GM18870 (cell line): ENCODE data around the gene TEDDM1.
"Not testable (repeated sequence)": the region's sequence is repeated elsewhere in the genome, so short reads cannot be mapped to it uniquely, and the experiment has no call there.

Source experiments
- ATAC-seq: cut with Tn5 transposase; IDR thresholded peaks from one replicate; pipeline ENCODE4 v1.9.1; 2021; ENCODE audit warnings: moderate library complexity; ENCODE audit not compliant: unreplicated experiment

The TEDDM1 gene, protein sequence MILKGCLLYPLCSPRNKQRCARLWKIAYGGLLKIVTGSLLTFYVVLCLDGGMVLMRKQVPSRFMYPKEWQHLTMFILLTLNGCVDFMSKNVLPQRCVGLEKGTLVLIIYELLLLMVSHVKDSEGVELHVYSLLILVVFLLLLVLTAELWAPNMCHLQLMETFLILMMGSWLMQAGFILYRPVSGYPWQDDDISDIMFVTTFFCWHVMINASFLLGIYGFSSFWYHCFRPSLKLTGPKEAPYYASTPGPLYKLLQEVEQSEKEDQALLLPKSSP

DNA sequence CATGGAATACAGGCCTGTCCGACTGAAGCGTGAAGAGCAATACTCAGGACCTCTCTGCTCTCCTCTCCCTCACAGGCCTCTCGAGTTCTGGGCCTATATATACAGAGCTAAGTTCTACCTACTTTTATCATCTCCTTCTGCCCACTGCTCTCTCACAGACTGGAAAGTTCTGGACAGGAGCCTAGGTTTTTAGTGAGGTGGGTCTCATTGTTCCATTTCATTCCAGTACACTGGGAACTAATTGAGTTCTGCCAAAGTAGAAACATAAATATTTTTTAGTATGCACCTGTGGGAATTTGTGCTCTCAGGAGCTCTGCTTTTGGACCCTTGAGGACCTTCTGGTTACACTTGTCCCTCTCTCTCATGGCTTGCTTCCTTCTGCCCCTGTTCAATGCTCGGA is at the start of gene TEDDM1:
Gene TEDDM1, minus strand, starts transcription at position 101 of the 400 bp plus-strand sequence. CDS start 182 bp downstream, outside the sequence.
- ATAC-seq, result no peak

DNA sequence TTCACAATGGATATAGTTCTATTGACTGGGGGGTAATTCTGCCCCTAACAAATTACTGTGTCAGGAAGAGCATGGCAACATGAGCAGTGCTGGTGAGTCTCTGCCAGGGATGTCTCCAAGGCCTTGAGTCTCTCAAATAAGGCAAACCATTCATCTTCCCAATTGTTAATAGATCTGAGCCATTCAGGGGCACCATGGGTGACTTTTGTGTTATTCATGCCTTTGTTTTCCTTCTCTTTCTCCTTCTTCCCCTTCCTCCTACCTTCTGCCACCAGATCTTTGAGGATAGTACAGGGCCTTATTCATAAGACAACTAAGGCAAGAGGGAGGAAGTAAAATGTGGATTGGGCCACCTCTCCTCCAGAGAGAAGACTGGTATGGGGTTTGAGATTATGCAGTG is 49.6 kb upstream of the TEDDM1 start, which contains the start of gene RGSL1:
Gene RGSL1, plus strand, starts transcription at position 60 of the 400 bp plus-strand sequence. Its CDS starts 20 bp downstream, at position 80.
- ATAC-seq, result no peak

DNA sequence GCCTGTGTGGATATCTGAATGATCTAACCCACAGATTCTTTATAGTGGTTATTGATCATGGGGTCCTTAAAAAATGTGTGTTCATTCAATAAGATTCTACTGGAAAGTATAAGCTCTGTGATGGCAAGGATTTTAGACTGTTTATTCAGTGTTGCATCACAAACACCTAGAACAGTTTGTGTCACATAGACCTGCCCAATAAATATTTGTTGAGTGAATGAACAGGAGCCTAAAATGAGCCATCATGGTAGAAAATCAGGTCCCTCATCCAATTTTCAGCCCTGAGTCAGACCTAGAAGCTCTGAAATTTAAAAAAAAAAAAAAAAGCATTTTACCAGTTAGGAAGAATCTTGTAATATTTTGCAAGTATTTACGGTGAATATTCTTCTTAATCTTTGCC is 47.2 kb upstream of the TEDDM1 start:
- no peak for ATAC-seq

DNA sequence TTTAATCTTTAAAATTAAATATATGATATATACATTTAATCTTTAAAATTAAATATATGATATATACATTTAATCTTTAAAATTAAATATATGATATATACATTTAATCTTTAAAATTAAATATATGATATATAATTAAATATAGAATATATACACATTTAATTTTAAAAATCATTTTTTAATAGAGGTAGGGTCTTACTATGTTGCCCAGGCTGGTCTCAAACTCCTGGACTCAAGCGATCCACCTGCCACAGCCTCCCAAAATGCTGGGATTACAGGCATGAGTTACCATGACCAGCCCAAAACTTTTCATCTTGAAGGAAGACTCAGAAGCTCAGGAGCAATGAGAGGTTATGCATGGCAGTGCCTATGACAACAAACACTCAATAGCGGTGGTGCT is 46.7 kb upstream of the TEDDM1 start:
- ATAC-seq, result not testable (repeated sequence)

DNA sequence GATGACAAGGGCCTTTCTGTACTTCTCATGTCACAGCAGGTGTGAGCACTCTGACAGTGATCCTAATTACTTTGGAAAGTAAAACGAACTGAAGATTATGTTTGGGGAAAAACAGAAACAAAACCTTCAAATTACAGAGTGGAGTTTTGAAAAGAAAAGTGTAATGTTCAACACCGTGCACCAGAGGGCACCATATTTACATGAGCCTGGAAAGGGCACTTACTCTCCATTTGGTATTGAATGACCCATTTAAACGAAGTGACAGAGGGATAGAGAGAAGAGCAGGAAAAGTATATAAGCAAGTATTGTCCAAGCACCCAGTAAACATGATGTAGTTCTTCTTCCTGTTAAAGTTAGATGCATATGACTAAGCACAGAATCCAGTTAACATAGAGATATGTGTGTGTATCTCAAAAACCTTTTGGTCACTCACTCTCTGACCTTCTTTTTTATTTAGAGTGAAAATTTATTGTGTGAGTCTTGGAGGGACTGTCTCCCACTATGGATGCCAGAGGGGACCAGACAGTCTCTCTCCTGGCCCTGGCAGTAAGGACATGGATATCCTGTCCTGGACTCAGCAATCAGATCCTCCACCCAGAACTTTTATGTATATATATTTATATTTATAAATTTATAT is 45.7 kb upstream of the TEDDM1 start:
- peak; percentile 53 for ATAC-seq

DNA sequence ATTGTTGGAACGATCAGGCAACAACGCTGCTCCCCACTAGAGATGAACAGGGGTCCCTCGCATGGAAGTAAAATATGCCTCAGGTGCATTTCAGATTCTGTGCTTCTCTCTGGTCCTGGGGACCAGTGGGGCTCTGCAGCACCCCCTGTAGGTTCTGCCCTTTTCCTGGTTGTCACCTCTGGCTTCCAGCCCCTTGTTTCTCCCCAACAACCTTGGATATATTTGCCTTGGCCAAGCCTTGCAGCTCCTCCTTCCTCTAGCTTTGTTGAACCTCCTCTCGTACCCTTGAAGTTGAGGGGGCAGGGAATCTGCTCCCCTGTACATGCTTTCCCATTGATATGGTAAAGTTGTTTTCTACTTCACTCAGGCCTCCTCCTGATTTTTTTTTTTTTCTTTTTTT is 44.0 kb upstream of the TEDDM1 start:
- ATAC-seq, result no peak

DNA sequence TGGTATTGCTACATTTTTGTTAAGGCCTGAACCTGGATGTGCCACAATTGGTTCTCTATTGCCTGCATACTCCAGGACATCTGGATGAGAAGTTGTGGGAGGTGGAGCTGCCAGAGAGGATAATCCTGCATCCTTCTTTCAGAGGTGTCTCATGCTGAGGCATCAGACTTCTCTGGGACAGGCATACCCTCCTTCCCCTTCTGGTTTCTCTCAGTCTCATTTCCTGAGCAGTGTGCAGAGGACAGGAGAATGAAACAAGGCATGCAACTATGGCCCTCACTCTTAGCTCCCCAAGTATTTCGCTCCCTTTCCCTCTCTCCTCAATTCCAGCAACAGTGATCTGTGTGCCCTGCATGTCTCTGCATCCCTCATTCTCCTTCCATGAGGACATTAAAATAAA is 41.9 kb upstream of the TEDDM1 start:
- no peak for ATAC-seq

DNA sequence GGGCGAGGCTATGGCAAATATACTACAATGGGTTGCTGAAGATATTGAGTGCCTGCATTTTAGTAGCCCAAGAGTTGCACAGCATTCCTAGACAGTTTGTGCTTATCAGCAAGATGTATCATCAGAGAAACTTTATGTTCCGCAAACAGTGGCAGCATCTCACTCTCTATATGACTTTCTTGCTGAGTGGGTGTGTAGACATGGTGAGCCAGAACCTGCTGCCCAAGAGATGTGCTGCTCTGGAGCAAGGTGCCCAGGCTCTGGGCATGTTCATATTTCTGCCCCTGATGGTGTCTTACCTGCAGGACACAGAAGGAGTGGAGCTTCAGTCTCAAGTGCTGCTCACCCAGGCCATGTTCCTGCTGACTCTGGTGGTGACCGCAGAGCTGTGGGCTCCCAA is 41.3 kb upstream of the TEDDM1 start:
- ATAC-seq, result no peak

DNA sequence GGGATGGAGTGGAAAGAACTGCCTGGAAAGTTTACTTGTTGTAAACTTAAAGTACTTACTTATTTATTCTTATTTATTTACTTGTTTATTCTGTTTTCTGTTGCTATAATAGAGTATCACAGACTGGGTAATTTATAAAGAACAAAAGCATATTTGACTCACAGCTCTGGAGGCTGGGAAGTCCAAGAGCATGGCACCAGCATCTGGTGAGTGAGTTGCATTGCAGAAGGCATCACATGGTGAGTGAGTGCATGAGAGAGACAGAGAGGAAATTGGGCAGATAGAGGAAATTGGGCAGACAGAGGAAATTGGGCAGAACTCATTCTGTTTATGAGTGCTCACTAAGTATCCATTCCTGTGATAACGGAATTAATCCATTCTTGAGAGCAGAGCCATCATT is 37.9 kb upstream of the TEDDM1 start:
- ATAC-seq, result no peak

DNA sequence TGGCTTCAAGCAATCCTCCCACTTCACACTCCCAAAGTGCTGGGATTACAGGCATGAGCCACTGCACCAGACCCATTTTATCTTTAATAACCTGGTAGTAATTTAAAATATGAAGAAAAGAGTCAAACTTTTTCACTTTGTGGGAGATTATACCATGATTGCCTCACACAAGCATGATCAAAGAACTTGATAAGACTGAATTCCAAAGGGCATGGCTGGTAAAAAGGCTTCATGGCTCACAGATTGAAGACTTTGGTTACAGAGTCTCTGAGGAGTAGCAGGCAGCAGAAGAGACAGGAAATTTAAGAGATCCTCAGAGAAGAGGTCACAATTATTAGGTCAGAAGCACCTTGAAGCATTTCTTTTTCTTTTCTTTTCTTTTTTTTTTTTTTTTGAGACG is 33.1 kb upstream of the TEDDM1 start:
- no peak for ATAC-seq

DNA sequence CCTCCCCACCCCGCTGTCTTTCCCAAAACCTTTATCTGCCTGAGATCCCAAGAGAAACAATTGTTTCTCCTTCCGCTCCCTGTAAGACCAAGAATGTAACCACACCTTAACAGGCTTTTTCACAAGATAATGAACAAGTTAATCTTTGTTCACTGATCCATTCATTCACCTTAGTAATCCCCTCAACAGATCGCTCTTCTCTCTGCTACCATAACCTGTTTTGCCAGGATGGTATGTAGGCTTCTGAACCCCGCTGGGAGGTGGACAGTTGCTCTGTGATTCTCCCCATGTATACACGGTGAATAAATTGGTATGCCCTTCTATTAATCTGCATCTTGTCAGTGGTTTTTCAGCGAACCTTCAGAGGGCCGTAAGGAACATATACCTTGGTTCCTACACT is 30.8 kb upstream of the TEDDM1 start:
- no peak for ATAC-seq

DNA sequence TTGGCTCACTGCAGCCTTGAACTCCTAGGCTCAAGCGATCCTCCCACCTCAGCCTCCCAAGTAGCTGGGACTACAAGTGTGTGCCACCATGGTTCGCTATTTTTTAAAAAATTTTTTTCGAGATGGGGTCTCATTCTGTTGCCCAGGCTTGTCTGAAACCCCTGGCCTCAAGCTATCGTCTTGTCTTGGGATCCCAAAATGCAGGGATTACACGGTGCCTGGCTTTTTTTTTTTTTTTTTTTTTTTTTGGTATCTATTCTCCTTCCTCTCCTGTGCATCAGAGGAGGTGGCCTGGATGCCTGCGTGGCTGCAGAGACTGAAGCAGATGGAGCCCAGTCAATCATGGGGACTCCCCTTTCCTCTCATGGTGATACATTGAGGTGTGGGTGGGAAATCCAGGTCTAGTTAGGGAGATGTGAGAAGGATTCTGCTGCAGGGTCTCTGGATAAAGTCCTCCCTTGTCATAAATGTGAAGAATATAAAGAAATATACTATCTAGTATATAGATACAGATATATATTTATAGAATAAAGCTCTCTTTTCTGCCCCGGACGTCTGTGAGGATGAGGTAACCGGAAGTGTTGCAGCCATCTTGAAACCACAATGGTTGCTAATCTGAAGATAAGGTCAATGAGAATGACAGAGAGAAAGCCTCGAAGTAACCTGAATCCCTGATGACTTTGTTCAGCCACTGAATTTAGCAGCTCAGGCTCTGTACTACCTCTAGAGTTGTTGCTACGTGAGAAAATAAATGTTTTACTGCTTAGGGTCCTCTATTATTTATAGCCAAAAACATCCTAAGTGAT is 30.0 kb upstream of the TEDDM1 start:
- ATAC-seq, result no peak

DNA sequence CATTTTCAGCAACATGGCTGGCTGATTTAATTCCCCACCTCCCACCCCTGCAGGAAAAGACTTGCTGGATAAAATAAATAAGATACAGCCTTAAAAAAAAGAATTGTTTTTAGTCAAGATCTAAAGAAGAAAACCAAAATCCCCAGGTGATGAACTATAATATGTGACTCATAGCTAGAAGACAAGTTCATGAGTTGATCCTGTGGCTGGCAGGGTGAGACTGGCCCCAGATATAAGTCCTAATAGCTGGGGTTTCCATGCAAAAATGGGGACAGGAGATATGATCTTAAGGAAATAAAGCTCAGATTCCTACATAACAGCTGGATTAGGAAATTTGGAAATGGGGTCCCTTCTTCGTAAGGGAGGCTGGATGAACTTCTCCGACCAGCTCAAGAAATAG is 27.6 kb upstream of the TEDDM1 start:
- no peak for ATAC-seq

DNA sequence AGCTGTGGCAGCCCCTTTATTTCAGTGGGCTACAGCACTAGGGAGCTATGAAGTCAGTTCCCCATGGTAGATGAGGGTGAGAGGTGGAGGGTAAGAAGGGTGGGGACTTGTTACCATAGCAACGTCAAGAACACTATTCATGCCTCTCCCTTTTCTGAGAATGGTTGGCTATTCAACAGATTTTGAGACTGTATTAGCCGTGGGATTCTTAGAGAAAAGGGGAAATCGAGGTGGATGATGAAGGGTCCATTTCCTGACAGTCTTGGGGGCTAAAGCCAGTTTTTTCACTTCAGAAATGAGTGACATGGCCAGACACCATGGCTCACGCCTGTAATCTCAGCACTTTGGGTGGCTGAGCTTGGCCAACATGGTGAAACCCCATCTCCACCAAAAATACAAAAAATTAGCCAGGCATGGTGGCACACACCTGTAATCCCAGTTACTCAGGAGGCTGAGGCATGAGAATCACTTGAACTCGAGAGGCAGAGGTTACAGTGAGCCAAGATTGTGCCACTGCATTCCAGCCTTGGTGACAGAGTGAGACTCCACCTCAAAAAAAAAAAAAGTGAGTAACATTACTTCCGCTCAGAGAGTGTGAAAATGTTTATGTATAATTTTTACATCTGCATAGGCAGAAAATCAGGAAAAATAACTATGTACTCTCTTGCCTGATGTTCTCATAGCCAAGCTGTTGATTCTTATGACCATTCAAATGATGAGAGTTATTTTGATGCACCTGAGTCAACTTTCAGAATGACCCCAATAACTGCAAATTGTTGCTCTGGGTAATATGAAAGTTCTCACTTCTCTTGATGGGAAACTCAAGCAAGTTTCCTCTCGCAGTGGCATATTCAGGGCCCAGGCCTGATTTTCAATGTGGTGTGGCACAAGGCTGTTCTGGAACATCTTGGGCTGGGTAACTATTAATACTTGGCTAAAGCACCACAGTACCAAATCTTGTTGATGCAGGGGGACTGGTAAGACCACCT is 26.3 kb upstream of the TEDDM1 start:
- peak; percentile 74 for ATAC-seq

DNA sequence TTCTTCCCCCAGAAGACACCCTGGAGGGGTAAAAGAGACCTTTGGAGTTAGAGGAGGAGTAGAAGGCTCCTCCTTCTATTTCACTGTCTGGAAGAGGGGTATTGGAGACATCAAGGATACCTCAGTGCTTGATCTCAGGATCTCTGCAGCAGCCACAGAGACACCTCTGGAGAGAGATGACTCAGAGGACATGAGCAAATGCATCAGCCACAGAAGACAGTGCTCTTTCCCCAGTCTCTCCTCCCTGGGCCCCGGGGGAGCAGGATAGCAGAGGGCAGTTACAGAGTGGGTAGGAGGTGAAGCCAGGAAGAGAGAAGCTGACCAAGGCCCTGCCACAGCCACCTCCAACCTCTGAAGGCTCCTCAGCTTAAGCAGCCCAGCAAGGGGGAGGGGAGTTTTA is 15.3 kb upstream of the TEDDM1 start:
- no peak for ATAC-seq

DNA sequence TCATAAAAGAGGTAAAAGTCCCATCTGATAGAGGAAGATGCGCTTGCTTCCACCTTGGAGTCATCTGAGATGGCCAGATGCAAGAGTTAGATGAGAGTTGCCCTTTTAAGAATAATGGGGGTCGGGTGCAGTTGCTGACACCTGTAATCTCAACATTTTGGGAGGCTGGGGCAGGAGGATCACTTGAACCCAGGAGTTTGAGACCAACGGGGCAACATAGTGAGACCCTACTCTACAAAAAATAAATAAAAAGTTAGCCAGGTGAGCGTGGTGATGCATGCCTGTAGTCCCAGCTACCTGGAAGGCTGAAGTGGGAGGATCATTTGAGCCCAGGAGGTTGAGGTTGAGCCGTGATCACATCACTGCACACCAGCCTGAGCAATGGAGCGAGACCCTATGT is 13.5 kb upstream of the TEDDM1 start:
- no peak for ATAC-seq

DNA sequence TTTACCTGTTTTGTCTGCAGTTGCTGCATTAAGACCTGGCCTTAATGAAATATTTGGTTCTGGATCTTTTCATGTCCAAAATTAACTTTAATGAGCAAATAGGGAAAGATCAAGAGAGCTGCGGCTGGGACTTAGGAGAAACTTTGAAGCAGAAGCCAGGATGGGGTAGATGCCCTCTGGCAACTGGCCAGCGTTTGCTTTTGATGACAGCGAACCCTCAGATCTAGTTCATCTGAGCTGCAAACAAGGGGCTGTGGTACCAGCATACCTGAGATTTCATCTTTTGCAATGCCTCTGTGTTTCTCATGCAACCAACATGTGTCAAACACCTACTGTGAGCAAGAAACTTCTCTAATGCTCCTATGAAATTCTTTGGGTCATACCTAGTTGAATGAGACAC is 13.0 kb upstream of the TEDDM1 start:
- no peak for ATAC-seq

DNA sequence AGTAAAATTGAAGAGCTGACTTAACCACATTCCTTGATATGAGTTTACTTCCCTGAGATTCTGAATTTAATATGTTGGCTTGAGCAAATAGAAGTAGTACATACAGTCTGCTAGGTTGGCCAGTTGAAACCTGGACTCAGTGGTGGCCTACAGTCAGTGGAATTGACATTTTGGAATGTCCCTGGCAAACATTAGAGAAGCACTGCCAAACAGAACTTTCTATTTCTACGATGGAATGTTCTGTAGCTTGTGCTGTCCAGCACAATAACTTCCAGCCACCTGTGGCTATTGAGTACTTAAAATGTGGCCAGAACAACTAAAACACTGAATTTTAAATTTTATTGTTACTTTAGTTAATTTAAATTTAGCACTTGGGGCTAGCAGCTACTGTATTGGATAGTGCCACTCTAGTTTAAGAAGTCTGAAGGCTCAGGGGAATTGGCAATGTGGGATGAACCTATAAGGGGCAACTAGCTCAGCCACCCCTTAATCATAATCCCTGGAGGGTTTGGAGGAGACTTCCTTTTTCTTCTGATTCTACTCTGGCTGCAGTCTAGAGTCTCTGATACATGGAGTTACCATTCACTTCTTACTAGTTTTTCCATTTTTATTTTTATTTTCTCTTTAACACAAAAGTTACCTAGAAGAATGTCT is 10.3 kb upstream of the TEDDM1 start:
- ATAC-seq, result no peak

DNA sequence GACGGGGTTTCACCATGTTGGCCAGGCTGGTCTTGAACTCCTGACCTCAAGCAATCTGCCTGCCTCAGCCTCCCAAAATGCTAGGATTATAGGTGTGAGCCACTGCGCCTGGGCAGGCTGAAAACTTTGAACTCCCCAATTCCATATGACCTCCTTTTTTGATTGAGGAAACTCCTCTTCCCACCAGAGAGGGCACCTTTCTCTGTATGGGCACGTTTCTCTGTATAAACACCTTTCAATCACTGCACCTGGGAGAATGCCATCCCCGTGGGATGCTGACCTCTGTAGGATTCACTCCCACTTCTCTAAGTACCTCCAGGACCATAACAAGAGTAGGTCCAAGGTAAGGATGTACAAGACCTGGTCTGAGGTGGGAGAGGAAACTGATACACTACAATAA is 9.7 kb upstream of the TEDDM1 start:
- ATAC-seq, result no peak

DNA sequence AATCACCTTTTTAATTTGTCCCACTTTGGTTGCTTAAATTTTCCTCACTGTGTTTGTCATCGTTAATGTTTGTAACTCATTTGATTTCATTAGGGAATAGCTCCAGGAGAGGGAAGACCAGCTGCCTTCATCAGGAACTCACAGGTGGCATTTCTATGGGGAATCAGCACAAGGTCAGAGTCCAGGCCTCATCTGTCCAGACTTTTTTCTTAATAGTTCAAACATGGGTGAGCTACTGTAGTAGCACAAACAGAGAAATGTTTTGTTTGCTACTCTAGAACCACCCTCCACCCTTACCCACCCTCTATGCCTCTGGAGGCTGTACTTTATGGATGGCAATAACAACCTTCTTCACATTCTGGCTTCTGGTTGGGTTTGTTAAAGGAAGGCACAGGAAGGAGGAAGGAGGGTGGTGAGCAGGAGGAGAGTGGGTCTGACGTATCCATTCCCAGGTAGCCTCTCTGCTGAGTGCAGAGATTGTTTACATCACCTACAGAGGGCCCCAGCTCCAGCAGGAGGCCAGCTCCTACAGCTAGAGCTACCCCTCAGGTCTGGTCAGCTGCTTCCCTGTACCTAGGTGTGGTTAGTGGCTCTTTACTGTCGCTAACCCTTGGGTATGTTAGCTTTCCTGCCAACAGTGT is 8.1 kb upstream of the TEDDM1 start:
- no peak for ATAC-seq
